HG03342 (cell line): ENCODE results near the gene BCORL1.
A peak's percentile ranks its signal among the peaks of the same experiment; 100 is the strongest.

Experiments
- ATAC-seq: cut with Tn5 transposase; IDR thresholded peaks from one replicate; pipeline ENCODE4 v1.9.1; 2021; ENCODE audit warnings: mild to moderate bottlenecking, moderate library complexity; ENCODE audit not compliant: unreplicated experiment

BCORL1 gene

GRCh38 chrX:130012683-130013082 is 30.2 kb downstream of the BCORL1 start:
- no peak for ATAC-seq

GRCh38 chrX:130013661-130014060 is 31.2 kb downstream of the BCORL1 start:
- ATAC-seq, result no peak

- ATAC-seq, result no peak
These were observed 31.9 kb downstream of the BCORL1 start for GRCh38 chrX:130014356-130014755.

GRCh38 chrX:130014770-130015169 is 32.3 kb downstream of the BCORL1 start:
- ATAC-seq, result no peak

GRCh38 chrX:130015181-130015580 is 32.7 kb downstream of the BCORL1 start:
- no peak for ATAC-seq

GRCh38 chrX:130018143-130018542 is 35.7 kb downstream of the BCORL1 start:
- no peak for ATAC-seq

- ATAC-seq, result no peak
These were observed 38.4 kb downstream of the BCORL1 start for GRCh38 chrX:130020661-130021324.

- ATAC-seq, result peak; percentile 99
These were observed 41.7 kb downstream of the BCORL1 start for GRCh38 chrX:130024127-130024526.

- no peak for ATAC-seq
These were observed 42.8 kb downstream of the BCORL1 start for GRCh38 chrX:130025256-130025655.

- no peak for ATAC-seq
These were observed 45.1 kb downstream of the BCORL1 start for GRCh38 chrX:130027569-130027968.

- ATAC-seq, result no peak
These were observed 45.8 kb downstream of the BCORL1 start for GRCh38 chrX:130028196-130028595.

GRCh38 chrX:130030826-130031225 is 48.4 kb downstream of the BCORL1 start:
- no peak for ATAC-seq

GRCh38 chrX:130032552-130032951 is 50.1 kb downstream of the BCORL1 start:
- no peak for ATAC-seq

GRCh38 chrX:130034178-130034577 is 51.7 kb downstream of the BCORL1 start:
- ATAC-seq, result no peak

- no peak for ATAC-seq
These were observed 57.4 kb downstream of the BCORL1 start for GRCh38 chrX:130039847-130040246.

GRCh38 chrX:130047416-130047815 is 65.0 kb downstream of the BCORL1 start:
- no peak for ATAC-seq

GRCh38 chrX:130048686-130049222 is 66.3 kb downstream of the BCORL1 start:
- no peak for ATAC-seq

- no peak for ATAC-seq
These were observed 67.4 kb downstream of the BCORL1 start for GRCh38 chrX:130049821-130050220.

GRCh38 chrX:130051176-130051845 is 68.9 kb downstream of the BCORL1 start:
- no peak for ATAC-seq

- no peak for ATAC-seq
These were observed 70.8 kb downstream of the BCORL1 start for GRCh38 chrX:130053236-130053635.

GRCh38 chrX:130055103-130055502 is 72.7 kb downstream of the BCORL1 start:
- no peak for ATAC-seq

- no peak for ATAC-seq
These were observed 73.5 kb downstream of the BCORL1 start for GRCh38 chrX:130055899-130056298.
